ENCODE data around the gene PDE4B. TPM values are rescaled to one million over a fixed set of nuclear protein-coding genes. Genes with fewer than 3 reads are reported as not detected.

The PDE4B gene
- total and polyA plus RNA-seq, 9 of the 15 experiments (the other 6 are each of a cell fraction or from before 2014, with no cell fraction given): 0.09 TPM; not detected in 8

DNA sequence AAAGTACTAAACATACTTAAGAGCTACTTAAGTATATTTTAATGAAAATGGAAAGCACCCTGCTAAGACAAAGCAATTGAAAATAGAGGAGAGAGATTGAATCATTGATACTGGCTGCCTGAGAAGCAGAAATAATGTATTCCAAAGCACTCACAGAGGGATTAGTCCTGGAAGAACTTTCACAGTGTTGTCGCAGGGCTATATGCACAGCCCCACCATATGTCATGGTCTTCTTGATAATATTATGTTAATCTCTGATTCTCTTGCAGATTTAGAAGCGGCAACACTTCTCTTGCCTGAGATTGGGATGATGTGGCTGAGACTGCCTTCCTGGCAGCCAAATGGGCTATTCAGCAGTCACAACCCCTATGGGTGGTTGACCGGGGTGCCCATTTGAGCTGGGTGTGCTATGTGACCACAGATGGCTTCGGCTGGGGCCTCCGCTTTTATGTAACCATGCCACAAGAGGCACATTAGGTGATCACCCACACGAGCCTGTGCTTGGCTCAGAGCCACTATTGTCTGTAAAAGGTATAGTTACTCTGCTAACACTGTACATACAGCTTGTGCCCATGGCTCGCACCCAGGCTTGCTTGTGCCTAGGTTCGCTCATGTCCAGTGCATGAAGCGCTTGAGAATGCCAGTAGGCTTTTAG is 589.1 kb downstream of the PDE4B start:
- POLR2A ChIA-PET: no interaction called here
- TF ChIP-seq, protein P1, sequence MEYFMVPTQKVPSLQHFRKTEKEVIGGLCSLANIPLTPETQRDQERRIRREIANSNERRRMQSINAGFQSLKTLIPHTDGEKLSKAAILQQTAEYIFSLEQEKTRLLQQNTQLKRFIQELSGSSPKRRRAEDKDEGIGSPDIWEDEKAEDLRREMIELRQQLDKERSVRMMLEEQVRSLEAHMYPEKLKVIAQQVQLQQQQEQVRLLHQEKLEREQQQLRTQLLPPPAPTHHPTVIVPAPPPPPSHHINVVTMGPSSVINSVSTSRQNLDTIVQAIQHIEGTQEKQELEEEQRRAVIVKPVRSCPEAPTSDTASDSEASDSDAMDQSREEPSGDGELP (CRISPR knock-in tag; IDR thresholded peaks at IDR 0.05; ENCODE audit: borderline replicate concordance): no peak
- no peak for TF ChIP-seq NCOR1 (IDR thresholded peaks at IDR 0.05)
- TF ChIP-seq ZKSCAN8 (CRISPR knock-in tag; IDR thresholded peaks at IDR 0.05): no peak
- TF ChIP-seq, protein P2, sequence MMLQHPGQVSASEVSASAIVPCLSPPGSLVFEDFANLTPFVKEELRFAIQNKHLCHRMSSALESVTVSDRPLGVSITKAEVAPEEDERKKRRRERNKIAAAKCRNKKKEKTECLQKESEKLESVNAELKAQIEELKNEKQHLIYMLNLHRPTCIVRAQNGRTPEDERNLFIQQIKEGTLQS (IDR thresholded peaks at IDR 0.05): no peak
- TF ChIP-seq, protein P2 (CRISPR knock-in tag; conservative IDR thresholded peaks at IDR 0.05): no peak
- TF ChIP-seq CEBPB (tag; IDR thresholded peaks at IDR 0.05): no peak
- TF ChIP-seq ZEB2 (IDR thresholded peaks at IDR 0.05): no peak
- no peak for TF ChIP-seq LEF1 (IDR thresholded peaks at IDR 0.05)
- TF ChIP-seq HMG20B (CRISPR knock-in tag; IDR thresholded peaks at IDR 0.05): no peak
- TF ChIP-seq NCOA4 (IDR thresholded peaks at IDR 0.05; ENCODE audit: partially characterized antibody): no peak

More for the DNA sequence above, 589.1 kb downstream of the PDE4B start:
- Histone ChIP-seq H3K4me1 (replicated peaks in 1 of 2; ENCODE audit: control insufficient read depth in 2 of 2, insufficient read depth in 2 of 2, low read length in 2 of 2) (no peaks in the 10 kb centered on the region), H3K9me3 (replicated peaks; ENCODE audit: control insufficient read depth, insufficient read depth, low read depth, low read length) (0 out of 2 replicates have a peak, but pooled peaks cover 1% of the 10 kb centered on the region), H3K27ac (ENCODE audit: extremely low read depth, low read depth, low read length) (no peak overlapping the region), H3K4me3 (no peak overlapping the region), H3K36me3 (ENCODE audit: control insufficient read depth, insufficient read depth, low read length) (no peaks in the 10 kb centered on the region), H4K20me1 (replicated peaks; ENCODE audit: control insufficient read depth, insufficient read depth, low read length) (no peaks in the 10 kb centered on the region), H3K9ac (ENCODE audit: insufficient read depth in 1 of 2, low read depth in 2 of 2, low read length in 2 of 2) (no peak overlapping the region), H3K27me3 (ENCODE audit: control insufficient read depth in 2 of 2, insufficient read depth in 2 of 2, low read length in 2 of 2) (no peaks in the 10 kb centered on the region), H3K9me1 (ENCODE audit: control insufficient read depth, insufficient read depth, low read length) (no peaks in the 10 kb centered on the region), H3K4me2 (ENCODE audit: insufficient read depth, low read length) (no peak overlapping the region), H2AFZ (ENCODE audit: low read depth, low read length) (no peak overlapping the region), H3K79me2 (ENCODE audit: control insufficient read depth, insufficient read depth, low read length) (no peaks in the 10 kb centered on the region)
- BruUV-seq (replicated peaks): no TSS peak
- no peak for FAIRE-seq
- intact Hi-C loops (cut with micrococcal nuclease): no loop called here
- no peak for ATAC-seq
- DNase-seq (ENCODE audit: extremely low read depth in 1 of 4, low spot score in 3 of 4): no peak
- in situ Hi-C loops (cut with MboI): no loop called here
- 2% methylated on average over 9 of the region's 9 CpGs for WGBS (ENCODE audit: insufficient coverage, low coverage, missing lambda C conversion rate)
- CTCF ChIA-PET (ENCODE audit: low intra/inter-chr PET ratio): no interaction called here
